ENCODE data around the gene ITGB5.
"Not testable (repeated sequence)": the region's sequence is repeated elsewhere in the genome, so short reads cannot be mapped to it uniquely, and the experiment has no call there.

ITGB5 gene

GRCh38 chr3:124812291-124813265 lies 74.6 kb downstream of the ITGB5 start:
- DNase-seq, result no peak

DNA sequence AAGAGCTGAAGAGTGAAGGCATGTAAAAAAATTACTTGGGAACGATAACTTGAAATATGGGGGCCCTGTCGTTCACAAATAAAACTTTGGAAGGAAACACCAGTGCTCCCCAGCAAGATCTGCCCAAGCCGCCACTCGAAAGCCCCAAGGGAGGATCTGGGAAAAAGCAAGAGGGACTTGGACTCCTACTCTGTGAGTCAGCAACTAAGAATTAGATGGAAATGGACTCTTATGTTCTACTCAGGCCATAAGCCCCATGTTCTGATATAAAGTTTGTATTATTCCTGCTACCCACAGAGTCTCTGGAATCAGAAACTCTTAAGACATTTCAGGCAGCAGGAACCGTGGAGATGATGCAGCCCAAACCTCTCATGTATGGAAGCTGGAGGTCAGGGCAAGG lies 75.7 kb downstream of the ITGB5 start:
- DNase-seq, result no peak

GRCh38 chr3:124810970-124811369 lies 76.2 kb downstream of the ITGB5 start:
- no peak for DNase-seq

- DNase-seq, result no peak
Measured at GRCh38 chr3:124809039-124809438, 78.1 kb downstream of the ITGB5 start.

DNA sequence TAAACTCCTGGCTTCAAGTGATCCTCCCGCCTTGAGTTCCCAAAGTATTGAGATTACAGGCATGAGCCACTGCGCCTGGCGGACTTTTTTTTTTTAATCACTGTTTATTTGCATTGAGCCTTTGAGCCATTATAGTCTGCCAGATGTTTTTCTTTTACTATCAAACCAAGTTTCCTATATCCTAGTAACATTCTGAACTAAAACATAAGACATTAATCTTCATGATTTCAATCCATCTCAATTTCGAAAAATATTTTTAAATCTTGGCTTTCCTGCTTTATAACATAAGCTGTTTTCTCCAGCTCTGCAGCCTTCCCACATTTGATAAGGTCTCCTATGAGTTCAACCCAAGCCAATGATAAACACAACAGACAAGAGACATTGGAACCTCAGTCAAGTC lies 81.5 kb downstream of the ITGB5 start:
- no peak for DNase-seq

GRCh38 chr3:124804875-124805274 lies 82.3 kb downstream of the ITGB5 start:
- DNase-seq, result no peak

DNA sequence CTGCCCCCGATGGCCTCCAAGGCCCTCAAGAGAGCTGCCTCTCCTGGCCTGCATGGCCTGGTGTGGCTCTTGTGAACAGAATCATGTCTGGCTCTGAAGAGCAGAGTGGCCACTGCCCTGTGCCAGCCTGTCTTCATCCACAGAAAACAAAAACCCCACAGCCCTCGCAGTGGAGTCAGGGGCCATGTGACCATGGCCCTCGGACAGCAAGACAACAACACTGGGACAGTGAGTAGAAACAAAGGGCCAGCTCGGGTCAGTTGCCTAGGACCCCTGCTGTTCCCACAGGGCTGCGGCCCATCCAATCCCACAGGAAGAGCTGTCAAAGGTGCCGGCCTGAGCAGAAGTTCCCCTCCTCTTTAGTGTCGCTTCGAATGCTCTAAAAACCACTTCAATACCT lies 84.5 kb downstream of the ITGB5 start:
- no peak for DNase-seq

- DNase-seq, result no peak
Measured at GRCh38 chr3:124802061-124802698, 85.0 kb downstream of the ITGB5 start.

- no peak for DNase-seq
Measured at GRCh38 chr3:124800511-124801258, 86.5 kb downstream of the ITGB5 start.

- no peak for DNase-seq
Measured at GRCh38 chr3:124800076-124800475, 87.1 kb downstream of the ITGB5 start.

GRCh38 chr3:124799676-124800075 lies 87.5 kb downstream of the ITGB5 start:
- DNase-seq, result no peak

DNA sequence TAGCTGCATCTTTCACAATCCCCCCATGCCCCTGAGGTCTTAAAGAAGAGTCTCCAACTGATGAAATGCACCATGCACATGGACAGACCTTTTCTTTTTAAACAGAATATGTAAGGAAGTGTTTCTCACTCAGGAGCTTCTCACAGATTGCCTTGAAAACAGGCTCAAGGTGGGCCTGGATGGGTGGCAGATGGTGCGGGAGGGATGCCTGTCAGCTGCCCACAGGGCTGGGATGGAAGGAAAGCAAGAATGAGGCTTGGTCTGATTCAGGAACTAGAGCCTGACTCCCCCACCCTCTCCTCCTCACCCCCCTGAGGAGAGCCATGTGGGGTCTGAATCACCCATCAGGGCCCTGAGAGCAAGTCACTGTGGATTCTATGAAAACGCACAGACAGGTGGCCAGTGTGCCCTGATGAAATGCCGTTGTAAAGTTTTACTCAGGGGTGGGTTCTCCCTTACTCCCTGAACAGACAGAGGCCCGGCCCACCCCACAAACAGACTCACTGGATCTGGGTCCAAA lies 89.7 kb downstream of the ITGB5 start:
- no peak for DNase-seq

- no peak for DNase-seq
Measured at GRCh38 chr3:124796477-124796876, 90.7 kb downstream of the ITGB5 start.

DNA sequence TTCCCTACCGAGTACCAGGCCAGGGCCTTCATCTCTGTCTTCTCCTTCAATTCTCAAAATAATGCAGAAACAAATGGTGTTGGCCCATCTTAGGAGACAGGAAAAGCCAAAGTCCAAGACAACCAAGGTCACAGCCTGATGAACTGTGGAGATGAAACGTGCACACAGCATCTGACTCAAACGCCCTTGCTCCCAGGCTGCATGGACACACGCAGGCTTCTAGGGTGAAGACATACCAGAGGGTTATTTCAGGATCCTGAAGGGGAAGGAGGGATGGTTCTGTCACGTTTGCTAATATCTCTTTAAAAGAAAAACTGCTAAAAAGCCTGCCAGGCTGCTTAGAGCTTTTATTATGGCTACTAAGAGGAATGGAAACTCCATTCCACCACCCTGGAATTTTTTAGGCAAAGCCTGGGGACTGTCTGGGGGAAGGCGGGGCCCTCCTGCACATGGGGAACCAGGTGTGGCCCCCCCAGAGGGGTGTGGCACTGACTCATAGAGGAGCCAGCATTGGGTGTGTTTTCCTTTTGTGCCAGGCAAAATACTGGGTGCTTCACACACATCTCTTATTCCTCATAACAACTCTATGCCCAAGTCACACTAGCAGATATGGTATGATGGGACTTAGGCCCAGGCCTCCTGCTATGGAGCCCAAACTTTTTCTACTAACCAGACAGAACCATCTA lies 94.0 kb downstream of the ITGB5 start:
- DNase-seq, result no peak

- DNase-seq, result no peak
Measured at GRCh38 chr3:124792341-124793040, 94.7 kb downstream of the ITGB5 start.

DNA sequence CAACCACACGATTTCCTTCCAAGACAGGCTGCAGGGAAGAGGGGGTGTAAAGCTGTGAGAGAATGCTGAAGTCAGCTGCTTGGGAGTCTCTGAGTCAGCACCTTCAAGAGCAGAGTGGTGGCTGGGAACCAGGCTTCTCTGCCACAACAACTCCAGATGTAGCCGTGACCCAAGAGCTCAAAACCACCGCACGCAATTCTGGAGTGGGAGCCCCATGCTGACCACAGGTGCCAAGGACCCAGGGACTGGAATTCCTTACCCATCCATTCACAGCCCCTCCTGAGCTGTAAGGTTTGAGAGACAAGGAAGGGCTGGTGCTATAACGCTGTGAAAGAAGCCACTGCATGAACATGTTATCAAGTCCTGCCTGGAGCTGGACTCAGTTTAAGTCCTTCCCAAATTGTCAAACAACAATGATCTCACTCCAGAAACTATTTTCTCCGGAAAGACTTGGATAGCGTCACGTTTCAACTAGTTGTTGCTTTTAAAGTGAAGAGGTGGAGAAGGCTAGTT lies 95.5 kb downstream of the ITGB5 start:
- no peak for DNase-seq

DNA sequence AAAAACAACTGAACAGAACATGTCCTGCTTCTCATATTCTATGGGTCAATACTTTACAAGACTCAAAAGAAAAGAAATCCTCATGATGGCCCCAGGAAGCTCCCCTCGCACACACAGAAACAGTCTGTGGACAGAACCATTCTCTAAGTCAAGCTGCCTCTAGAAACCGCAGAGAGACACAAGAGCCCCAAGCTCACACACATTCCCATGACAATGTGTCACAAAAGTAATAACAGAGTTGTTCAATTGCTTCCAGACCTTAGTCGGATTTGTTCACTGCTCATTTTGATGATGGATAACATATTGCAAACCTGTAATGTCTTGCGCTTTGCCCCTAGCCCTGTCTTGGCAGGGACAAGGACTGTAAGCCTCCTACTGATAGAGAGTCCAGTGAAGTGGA lies 96.0 kb downstream of the ITGB5 start:
- DNase-seq, result no peak

- DNase-seq, result not testable (repeated sequence)
Measured at GRCh38 chr3:124789103-124789502, 98.1 kb downstream of the ITGB5 start.

- no peak for DNase-seq
Measured at GRCh38 chr3:124788254-124788745, 98.9 kb downstream of the ITGB5 start.

DNA sequence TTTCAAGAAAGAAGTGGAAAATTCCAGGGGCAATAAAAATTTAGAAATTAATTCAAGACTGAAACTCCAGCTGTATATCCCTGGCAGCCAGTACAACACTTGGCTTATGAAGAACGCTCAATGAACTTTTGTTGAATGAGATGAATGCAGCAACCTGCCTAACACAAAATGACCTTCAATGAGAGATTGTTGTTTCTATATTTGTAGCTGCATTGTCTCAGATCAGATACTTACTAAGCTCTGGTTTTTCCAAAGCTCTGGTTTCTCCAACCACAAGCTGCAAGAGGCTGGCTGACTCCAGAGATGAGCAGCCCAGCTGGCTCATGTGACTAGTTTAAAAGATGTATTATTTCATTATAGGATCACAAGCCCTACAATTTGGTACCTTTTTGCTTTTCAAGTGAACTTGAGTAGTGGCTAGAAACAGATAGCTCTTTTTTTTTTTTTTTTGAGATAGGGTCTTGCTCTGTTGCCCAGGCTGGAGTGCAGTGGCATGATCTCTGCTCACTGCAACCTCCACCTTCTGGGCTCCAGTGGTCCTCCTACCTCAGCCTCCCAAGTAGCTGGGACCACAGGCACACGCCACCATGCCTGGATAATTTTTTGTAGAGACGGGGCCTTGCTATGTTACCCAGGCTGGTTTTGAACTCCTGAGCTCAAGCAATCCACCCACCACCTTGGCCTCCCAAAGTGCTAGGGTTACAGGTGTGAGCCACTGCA lies 99.5 kb downstream of the ITGB5 start:
- no peak for DNase-seq

Data from activated CD8-positive, alpha-beta memory T cell treated with anti-CD3 and anti-CD28 coated beads, Interleukin-2, amount 50 U/mL, for 48 hours (primary cell).